ENCODE data around the gene MTA3. TPM values are rescaled to one million over a fixed set of nuclear protein-coding genes. Genes with fewer than 3 reads are reported as not detected.

Gene MTA3
- total RNA-seq, 1 donor from 2014 or later = 26.8 TPM

- ChIA-PET POLR2A (no interaction called here), CTCF (no interaction called here)
- Mint-ChIP-seq H3K9me3 (no peaks in the 10 kb centered on the region), H3K27me3 (no peaks in the 10 kb centered on the region), H3K27ac (no peak overlapping the region), H3K4me1 (peaks cover 25% of the 10 kb centered on the region), H3K36me3 (ENCODE audit: low read depth) (no peaks in the 10 kb centered on the region), H3K4me3 (no peak overlapping the region)
- ATAC-seq (ENCODE audit: low read depth) = no peak
- no peak for DNase-seq
- TF ChIP-seq CTCF (IDR thresholded peaks at IDR 0.05) = no peak
- intact Hi-C loops (cut with micrococcal nuclease) = no loop called here
Observed at GRCh38 chr2:42757981-42758740, 189.7 kb downstream of the MTA3 start.

- ChIA-PET CTCF (no interaction called here), POLR2A (no interaction called here)
- Mint-ChIP-seq H3K27ac (no peak overlapping the region), H3K9me3 (no peaks in the 10 kb centered on the region), H3K27me3 (no peaks in the 10 kb centered on the region), H3K36me3 (ENCODE audit: low read depth) (no peaks in the 10 kb centered on the region), H3K4me1 (peaks cover 19% of the 10 kb centered on the region), H3K4me3 (no peak overlapping the region)
- DNase-seq = no peak
- TF ChIP-seq CTCF (IDR thresholded peaks at IDR 0.05) = no peak
- intact Hi-C loops (cut with micrococcal nuclease) = no loop called here
- no peak for ATAC-seq (ENCODE audit: low read depth)
Observed at GRCh38 chr2:42758751-42759150, 190.3 kb downstream of the MTA3 start.

- ATAC-seq (ENCODE audit: low read depth) (no peak), DNase-seq (no peak)
- Mint-ChIP-seq H3K27me3 (no peaks in the 10 kb centered on the region), H3K4me1 (peaks cover 2% of the 10 kb centered on the region), H3K4me3 (no peak overlapping the region), H3K9me3 (no peaks in the 10 kb centered on the region), H3K36me3 (ENCODE audit: low read depth) (no peaks in the 10 kb centered on the region), H3K27ac (no peak overlapping the region)
- ChIA-PET CTCF (no interaction called here), POLR2A (no interaction called here)
- intact Hi-C loops (cut with micrococcal nuclease) = no loop called here
- TF ChIP-seq CTCF (IDR thresholded peaks at IDR 0.05) = no peak
Observed at GRCh38 chr2:42761554-42761953, 193.1 kb downstream of the MTA3 start.

DNA sequence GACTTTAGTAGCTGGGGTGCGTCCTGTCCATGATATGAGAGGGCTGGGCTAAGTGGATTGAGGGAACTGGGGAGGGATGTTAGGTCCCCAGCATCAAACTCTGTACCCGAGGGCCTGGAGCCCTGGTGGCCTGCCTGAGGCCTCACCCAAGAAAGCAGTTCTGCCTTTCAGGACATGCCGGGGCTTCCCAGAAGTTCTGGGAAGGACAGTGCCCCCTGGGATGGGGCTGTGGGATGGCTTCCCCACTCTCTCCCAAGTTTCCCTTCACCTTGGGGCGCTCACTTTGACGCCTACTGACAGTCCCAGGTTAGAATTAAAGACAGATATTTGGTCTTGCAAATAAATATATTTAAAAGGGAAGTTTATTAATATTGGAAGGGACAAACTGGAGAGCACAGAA lies 193.7 kb downstream of the MTA3 start:
- ChIA-PET CTCF (no interaction called here), POLR2A (no interaction called here)
- no peak for TF ChIP-seq CTCF (IDR thresholded peaks at IDR 0.05)
- ATAC-seq (ENCODE audit: low read depth) (no peak), DNase-seq (no peak)
- Mint-ChIP-seq H3K27ac (no peak overlapping the region), H3K27me3 (no peaks in the 10 kb centered on the region), H3K4me1 (peaks cover 1% of the 10 kb centered on the region), H3K4me3 (no peak overlapping the region), H3K9me3 (no peaks in the 10 kb centered on the region), H3K36me3 (ENCODE audit: low read depth) (no peaks in the 10 kb centered on the region)
- intact Hi-C loops (cut with micrococcal nuclease) = no loop called here

GRCh38 chr2:42762823-42763804 lies 194.7 kb downstream of the MTA3 start:
- Mint-ChIP-seq H3K4me3 (no peak overlapping the region), H3K27ac (no peak overlapping the region), H3K36me3 (ENCODE audit: low read depth) (no peaks in the 10 kb centered on the region), H3K9me3 (no peaks in the 10 kb centered on the region), H3K4me1 (no peaks in the 10 kb centered on the region), H3K27me3 (no peaks in the 10 kb centered on the region)
- no peak for ATAC-seq (ENCODE audit: low read depth)
- no peak for TF ChIP-seq CTCF (IDR thresholded peaks at IDR 0.05)
- intact Hi-C loops (cut with micrococcal nuclease) = no loop called here
- CTCF ChIA-PET = no interaction called here
- DNase-seq = no peak
- POLR2A ChIA-PET = no interaction called here

Data from activated B cell treated with CpG ODN at 0.5 μM for 24 hours (primary cell).